SKM-1 (cell line): ENCODE measurements around the gene MINAR1.

Source experiments
- DNase-seq: peaks from one replicate; lab custom pipeline; 2025; ENCODE audit not compliant: unreplicated experiment; lab: John Stamatoyannopoulos, UW

Gene MINAR1

GRCh38 chr15:79432345-79433275 is 474 bp downstream of the MINAR1 start:
- no peak for DNase-seq

GRCh38 chr15:79433276-79433990 is 1.3 kb downstream of the MINAR1 start:
- DNase-seq = no peak

- no peak for DNase-seq
Observed at GRCh38 chr15:79434361-79434760, 2.2 kb downstream of the MINAR1 start.

DNA sequence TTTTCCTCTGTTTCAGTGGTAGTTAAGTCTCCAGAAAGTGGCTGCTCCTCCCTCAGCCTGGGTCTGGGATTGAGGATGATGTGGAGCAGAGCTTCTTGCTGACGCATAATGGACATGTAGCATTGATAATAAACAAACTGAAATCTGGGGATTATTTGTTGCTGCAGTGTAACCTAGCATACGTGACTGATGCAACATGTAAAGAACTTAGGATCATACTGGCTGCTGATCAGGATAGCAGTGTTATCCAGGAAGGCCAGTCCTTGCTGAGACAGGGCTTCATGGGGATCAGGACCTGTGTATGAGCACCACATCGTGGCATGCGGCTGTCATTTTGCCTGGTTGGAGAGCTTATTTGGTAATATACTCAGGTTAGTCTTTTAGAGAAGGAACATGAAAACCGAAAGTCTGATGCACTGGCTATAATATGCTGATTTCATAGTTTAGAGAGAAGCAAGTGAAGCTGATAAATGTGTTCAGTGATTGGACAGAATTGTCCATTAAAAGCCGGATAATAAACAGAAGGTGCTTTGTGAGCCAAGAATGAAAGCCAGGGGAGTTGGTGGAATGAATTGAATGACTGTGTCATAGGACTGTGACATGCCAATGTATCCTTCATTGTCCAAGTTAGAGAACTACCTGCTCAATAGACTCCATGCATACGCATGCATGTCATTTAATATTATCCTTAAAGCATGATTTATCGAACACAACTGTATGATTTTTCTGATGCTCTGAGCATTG is 4.1 kb downstream of the MINAR1 start:
- no peak for DNase-seq

GRCh38 chr15:79437275-79438000 is 5.3 kb downstream of the MINAR1 start:
- DNase-seq = no peak

GRCh38 chr15:79439236-79439635 is 7.1 kb downstream of the MINAR1 start:
- no peak for DNase-seq

GRCh38 chr15:79440355-79440908 is 8.3 kb downstream of the MINAR1 start:
- DNase-seq = no peak

GRCh38 chr15:79442911-79443310 is 10.8 kb downstream of the MINAR1 start:
- DNase-seq = no peak

DNA sequence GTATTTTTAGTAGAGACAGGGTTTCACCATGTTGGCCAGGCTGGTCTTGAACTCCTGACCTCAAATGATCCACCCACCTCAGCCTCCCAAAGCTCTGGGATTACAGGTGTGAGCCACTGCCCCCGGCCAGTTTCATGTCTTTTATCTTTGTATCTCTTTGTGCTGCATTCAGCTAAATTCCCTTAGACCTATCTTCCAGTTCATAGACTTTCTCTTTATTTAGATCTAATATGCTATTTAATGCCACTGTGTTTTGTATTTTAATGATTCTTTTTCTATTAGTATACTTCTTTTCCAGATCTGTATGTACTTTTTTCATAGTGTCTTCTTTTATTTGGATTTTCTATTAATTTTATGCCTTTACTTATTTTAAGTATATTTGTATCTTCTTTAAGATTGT is 14.9 kb downstream of the MINAR1 start:
- no peak for DNase-seq

- no peak for DNase-seq
Observed at GRCh38 chr15:79450648-79451047, 18.5 kb downstream of the MINAR1 start.

- DNase-seq = no peak
Observed at GRCh38 chr15:79451361-79451999, 19.3 kb downstream of the MINAR1 start.

GRCh38 chr15:79452244-79453051 is 20.3 kb downstream of the MINAR1 start:
- DNase-seq = no peak

GRCh38 chr15:79453446-79453845 is 21.3 kb downstream of the MINAR1 start:
- no peak for DNase-seq

DNA sequence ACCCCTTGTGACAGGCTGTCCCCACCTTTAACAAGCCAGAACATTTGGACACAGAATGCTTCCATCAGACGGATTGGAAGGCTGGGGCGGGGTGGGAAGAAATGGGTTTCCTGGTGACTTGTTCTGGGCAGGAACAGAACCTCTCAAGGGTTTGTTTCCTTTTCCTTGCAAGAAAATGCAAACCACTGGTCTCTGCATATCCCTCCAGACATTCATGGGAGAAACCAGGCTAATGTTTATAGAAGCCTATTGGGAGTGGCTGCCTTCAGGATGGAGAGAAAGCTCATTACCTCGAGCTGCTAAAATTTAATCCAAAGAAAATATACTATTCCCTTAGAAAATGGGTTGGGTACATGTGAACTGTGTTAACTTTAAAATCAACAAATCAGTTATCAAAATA is 21.9 kb downstream of the MINAR1 start:
- DNase-seq = no peak

DNA sequence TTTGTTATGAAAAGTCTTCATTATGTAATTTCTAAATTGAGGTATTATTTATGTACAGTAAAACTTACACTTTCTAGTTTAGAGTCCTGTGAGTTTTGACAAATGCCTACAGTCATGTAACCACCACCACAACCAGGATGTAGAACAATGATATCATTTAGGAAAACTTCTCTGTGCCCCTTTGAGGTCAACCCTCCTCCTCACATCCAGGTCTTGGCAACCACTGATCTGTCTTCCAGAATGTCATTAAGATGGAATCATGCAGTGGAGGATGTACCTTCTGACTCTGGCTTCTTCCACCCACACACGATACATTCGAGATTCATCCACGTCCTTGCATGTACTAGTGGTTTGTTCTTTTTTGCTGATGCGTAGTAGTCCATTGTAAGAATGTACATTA is 23.2 kb downstream of the MINAR1 start:
- no peak for DNase-seq

- DNase-seq = no peak
Observed at GRCh38 chr15:79455943-79456342, 23.8 kb downstream of the MINAR1 start.

DNA sequence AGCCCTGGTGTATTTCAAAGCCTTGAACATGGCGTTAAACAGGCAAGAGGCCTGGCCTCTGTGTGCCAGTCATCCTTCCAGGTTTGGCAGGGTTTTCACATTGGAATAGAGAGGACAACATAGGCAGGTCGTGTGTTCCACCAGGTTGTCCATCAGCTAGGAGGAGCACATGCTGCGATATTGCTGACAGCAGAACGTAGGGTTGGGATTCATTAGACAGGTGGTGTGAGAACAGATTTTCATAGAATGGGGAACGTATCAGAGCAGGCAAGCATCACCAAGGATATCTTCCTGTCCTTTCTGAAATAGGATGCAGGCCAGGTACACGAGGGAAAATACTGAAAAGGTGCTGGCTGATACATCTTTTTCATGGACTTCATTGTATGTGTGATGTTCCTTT is 26.4 kb downstream of the MINAR1 start:
- no peak for DNase-seq

- DNase-seq = no peak
Observed at GRCh38 chr15:79459666-79460065, 27.5 kb downstream of the MINAR1 start.

- DNase-seq = no peak
Observed at GRCh38 chr15:79463043-79463780, 31.1 kb downstream of the MINAR1 start.
